GM21825 (cell line): ENCODE measurements around the gene SMYD3.
A peak's percentile ranks its signal among the peaks of the same experiment; 100 is the strongest.
"Not testable (repeated sequence)": the region's sequence is repeated elsewhere in the genome, so short reads cannot be mapped to it uniquely, and the experiment has no call there.

ENCODE experiments used
- ATAC-seq: cut with Tn5 transposase; IDR thresholded peaks from one replicate; pipeline ENCODE4 v1.9.1; 2021; ENCODE audit warnings: mild to moderate bottlenecking, moderate library complexity; ENCODE audit not compliant: unreplicated experiment

Gene SMYD3

DNA sequence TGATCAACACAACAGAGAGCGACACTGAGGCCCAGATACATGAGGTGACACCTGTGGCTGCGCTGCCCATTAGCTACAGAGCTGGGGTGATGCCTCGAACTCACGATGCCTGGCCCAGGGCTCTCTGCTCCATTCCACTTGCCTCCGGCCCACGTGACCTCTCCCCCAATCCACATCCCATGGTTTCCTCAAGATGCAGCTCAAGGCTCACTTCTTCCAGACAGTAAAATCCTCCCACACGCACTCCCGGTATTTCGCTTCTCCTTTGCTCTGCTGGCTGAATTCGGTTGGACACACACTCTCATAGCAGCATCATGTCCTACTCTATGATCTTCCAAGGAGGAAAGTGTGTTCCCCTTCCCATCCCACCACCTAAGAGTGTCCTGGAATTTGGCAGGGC is 679.8 kb downstream of the SMYD3 start:
- no peak for ATAC-seq

DNA sequence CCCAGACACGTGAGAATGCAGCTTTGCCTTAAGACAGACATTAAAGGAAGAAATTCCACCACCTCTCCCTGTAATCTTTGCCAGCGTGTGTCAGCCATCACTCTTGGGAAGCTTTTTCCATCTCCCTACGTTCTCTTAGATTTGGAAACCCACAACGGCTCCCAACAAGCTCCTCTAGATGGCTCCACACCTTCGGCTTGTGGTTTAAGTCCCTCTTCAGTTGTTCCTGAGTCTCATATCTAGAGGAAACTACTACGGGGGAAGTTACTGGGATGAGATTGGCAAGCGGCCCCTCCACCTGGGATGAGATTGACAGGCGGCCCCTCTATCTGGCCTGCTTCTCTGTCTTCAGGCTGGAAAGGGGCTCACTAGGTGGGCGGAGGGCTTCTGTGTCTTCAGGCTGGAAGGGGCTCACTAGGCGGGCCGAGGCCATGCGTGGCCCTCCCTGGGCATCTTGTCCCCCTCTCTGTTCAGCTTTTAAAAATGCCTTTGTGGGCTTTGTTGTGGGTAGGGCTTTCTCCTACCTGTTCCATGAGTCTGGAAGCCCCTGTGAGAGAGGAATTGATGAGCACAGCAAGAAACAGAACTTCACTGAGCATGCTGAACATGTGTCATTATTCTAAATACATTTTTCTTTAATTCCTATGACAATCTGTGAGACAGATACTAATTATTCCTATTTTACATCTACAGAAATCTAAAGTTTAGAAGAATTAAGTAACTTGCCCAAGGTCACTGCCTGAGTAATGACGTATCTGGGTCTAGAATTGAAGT is 681.8 kb downstream of the SMYD3 start:
- ATAC-seq, result no peak

DNA sequence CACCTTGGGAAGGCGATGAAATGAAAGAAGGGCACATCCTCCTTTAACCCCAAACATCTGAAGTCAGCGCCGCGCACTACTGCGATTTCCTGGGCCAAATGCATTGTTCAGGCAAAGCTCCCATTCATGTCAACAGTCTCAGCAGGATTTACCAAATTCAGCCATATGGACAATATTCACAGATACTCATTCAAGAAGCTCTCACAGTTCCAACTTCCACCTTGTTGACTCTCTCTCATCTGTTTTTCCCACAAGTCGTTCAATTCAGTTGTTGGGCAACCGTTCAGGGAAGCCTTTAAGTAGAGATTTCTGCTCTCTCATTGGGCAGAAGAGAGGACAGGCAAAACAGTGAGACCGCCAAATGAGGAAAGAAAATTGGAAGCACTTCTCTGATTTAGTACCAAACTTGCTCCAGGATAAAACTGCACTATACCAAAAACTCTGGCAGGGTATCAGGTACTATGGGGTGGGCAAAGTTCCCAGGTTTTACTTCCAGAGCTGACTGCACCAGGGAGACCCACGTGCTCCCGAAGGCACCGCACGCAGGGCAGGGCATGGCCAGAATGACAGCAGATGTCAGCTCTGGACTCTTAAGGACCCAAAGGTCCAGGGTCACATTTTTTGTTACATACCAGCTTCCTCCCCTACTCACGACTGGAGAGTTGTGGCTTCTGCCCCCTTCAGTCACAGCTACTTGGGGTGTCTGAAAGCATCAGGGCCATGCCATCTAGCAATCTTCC is 683.5 kb downstream of the SMYD3 start:
- ATAC-seq, result no peak

- no peak for ATAC-seq
Observed at GRCh38 chr1:245822996-245823395, 684.1 kb downstream of the SMYD3 start.

- not testable (repeated sequence) for ATAC-seq
Observed at GRCh38 chr1:245818363-245818762, 688.7 kb downstream of the SMYD3 start.

GRCh38 chr1:245816496-245816895 is 690.6 kb downstream of the SMYD3 start:
- ATAC-seq, result not testable (repeated sequence)

- no peak for ATAC-seq
Observed at GRCh38 chr1:245814651-245815050, 692.4 kb downstream of the SMYD3 start.

GRCh38 chr1:245812278-245812677 is 694.8 kb downstream of the SMYD3 start:
- no peak for ATAC-seq

GRCh38 chr1:245810789-245811337 is 696.2 kb downstream of the SMYD3 start:
- ATAC-seq, result no peak

DNA sequence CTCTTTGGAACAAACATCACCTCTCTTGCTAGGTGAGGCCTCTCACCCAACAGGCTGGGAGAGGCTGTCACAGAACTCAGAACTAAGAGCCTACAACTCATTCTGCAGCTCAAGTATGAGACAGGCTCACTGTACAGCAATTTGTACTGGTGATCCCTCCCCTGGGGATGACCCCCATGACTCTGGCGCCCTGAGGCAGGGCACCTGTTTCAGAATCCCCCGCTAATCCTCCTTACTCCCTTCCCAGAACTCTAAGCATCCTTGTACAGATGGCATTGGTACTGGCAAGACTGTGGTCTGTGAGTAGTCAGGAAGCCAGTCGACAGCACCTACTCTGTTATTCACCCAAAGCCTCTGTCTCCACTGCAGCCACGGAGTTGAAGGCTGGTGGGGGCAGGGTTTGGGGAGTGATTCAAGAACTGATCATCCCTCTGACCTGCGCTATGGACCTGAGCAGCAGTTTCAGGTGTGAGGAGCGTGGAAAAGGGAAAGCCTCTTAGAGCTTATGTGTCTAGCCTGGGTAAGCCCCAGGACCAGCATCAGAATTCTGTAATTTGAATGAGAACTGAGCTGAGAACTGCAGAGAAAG is 696.8 kb downstream of the SMYD3 start:
- no peak for ATAC-seq

GRCh38 chr1:245809361-245809760 is 697.7 kb downstream of the SMYD3 start:
- no peak for ATAC-seq

DNA sequence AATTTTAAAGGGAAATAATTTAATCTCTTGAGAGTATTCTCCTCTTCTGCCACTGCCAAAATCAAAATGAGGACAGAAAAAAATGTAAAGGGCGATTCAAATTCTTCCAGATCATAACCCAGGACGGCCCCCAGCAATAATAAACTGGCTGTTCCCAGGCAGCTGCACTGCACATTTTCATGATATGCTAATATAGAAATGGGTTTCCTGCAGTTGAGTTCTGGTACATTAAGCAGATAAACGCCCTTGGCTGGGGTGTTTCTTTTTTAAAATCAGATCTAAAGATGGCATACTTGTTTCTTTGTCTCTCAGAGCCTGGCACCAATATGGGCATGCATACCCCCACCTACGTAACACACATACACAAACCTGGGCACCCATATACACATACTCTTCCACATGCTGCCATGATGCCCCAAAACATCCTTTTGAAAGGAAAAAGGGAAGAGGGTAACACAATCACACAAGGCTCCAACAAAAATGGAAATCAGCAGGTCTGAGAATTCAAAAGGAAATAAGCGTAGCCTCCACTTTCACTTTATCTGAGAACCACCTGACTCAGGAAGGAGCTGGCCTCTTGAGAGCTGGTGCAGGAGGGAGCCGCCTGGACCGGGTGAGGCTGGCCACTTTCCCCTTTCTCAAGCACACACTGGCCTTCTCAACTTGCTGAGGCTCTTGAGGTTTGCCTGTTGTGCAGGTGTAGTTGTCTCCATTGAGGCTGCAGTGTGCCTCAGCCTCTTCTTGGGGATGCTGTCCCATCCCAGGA is 698.9 kb downstream of the SMYD3 start:
- ATAC-seq, result no peak

GRCh38 chr1:245807306-245807705 is 699.8 kb downstream of the SMYD3 start:
- peak; percentile 78 for ATAC-seq

GRCh38 chr1:245805532-245805931 is 701.5 kb downstream of the SMYD3 start:
- ATAC-seq, result no peak

- no peak for ATAC-seq
Observed at GRCh38 chr1:245804696-245805095, 702.4 kb downstream of the SMYD3 start.

GRCh38 chr1:245803666-245804037 is 703.4 kb downstream of the SMYD3 start:
- ATAC-seq, result no peak

- ATAC-seq, result no peak
Observed at GRCh38 chr1:245802941-245803665, 704.0 kb downstream of the SMYD3 start.

- no peak for ATAC-seq
Observed at GRCh38 chr1:245800901-245801605, 706.0 kb downstream of the SMYD3 start.

GRCh38 chr1:245798349-245798711 is 708.7 kb downstream of the SMYD3 start:
- no peak for ATAC-seq
